Rectal smooth muscle tissue (tissue), 1 donor: ENCODE results near the gene TMEM35B.
"Not testable (repeated sequence)": the region's sequence is repeated elsewhere in the genome, so short reads cannot be mapped to it uniquely, and the experiment has no call there.

Experiments used
- H3K27ac ChIP-seq: one replicate; pipeline ENCODE4 v1.7.0; 2013; ENCODE audit warnings: low read depth, low read length, inconsistent platforms
- H3K27me3 ChIP-seq: one replicate; pipeline ENCODE4 v1.7.0; 2013; ENCODE audit warnings: low read length; ENCODE audit not compliant: control insufficient read depth, insufficient read depth
- H3K36me3 ChIP-seq: one replicate; pipeline ENCODE4 v1.7.0; 2013; ENCODE audit warnings: low read length; ENCODE audit not compliant: control insufficient read depth, insufficient read depth
- H3K4me1 ChIP-seq: one replicate; pipeline ENCODE4 v1.7.0; 2013; ENCODE audit warnings: low read length; ENCODE audit not compliant: control insufficient read depth, insufficient read depth
- H3K4me3 ChIP-seq: one replicate; pipeline ENCODE4 v1.7.0; 2013; ENCODE audit warnings: low read length
- H3K9ac ChIP-seq: one replicate; pipeline ENCODE4 v1.7.0; 2013; ENCODE audit warnings: low read length

TMEM35B gene

GRCh38 chr1:34974626-34975025 is 10.5 kb downstream of the TMEM35B start:
- no peak overlapping the region for H3K9ac ChIP-seq
- H3K36me3 ChIP-seq, result no peaks in the 10 kb centered on the region
- no peaks in the 10 kb centered on the region for H3K4me1 ChIP-seq
- no peaks in the 10 kb centered on the region for H3K27me3 ChIP-seq
- no peak overlapping the region for H3K4me3 ChIP-seq
- no peak overlapping the region for H3K27ac ChIP-seq

GRCh38 chr1:34973326-34973725 is 11.8 kb downstream of the TMEM35B start:
- no peaks in the 10 kb centered on the region for H3K4me1 ChIP-seq
- H3K36me3 ChIP-seq, result no peaks in the 10 kb centered on the region
- no peak overlapping the region for H3K27ac ChIP-seq
- H3K27me3 ChIP-seq, result no peaks in the 10 kb centered on the region
- no peak overlapping the region for H3K4me3 ChIP-seq
- H3K9ac ChIP-seq, result no peak overlapping the region

- Histone ChIP-seq H3K27ac (no peak overlapping the region), H3K9ac (no peak overlapping the region), H3K36me3 (no peaks in the 10 kb centered on the region), H3K4me1 (no peaks in the 10 kb centered on the region), H3K27me3 (no peaks in the 10 kb centered on the region), H3K4me3 (no peak overlapping the region)
Observed at GRCh38 chr1:34970829-34971228, 14.3 kb downstream of the TMEM35B start.

GRCh38 chr1:34970220-34970735 is 14.9 kb downstream of the TMEM35B start:
- H3K36me3 ChIP-seq, result no peaks in the 10 kb centered on the region
- H3K4me3 ChIP-seq, result no peak overlapping the region
- H3K27ac ChIP-seq, result no peak overlapping the region
- no peak overlapping the region for H3K9ac ChIP-seq
- H3K27me3 ChIP-seq, result no peaks in the 10 kb centered on the region
- H3K4me1 ChIP-seq, result no peaks in the 10 kb centered on the region

DNA sequence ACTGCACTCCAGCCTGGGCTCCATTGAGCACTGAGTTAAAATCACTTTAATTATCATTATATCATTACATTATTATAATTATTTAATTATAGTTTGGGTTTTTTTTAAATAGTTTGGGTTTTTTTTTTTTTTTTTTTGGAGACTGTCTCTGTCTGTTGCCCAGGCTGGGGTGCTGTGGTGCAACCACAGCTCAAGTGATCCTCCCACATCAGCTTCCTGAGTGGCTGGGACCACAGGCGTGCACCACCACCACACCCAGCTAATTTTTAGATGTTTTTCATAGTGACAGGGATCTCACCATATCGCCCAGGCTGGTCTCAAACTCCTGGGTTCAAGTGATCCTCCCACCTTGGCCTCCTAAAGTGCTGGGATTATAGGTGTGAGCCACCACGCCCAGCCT is 16.9 kb downstream of the TMEM35B start:
- not testable (repeated sequence) for H3K36me3 ChIP-seq, H3K4me1 ChIP-seq, H3K4me3 ChIP-seq, H3K27me3 ChIP-seq, H3K9ac ChIP-seq, H3K27ac ChIP-seq

- not testable (repeated sequence) for H3K27me3 ChIP-seq, H3K4me1 ChIP-seq, H3K36me3 ChIP-seq, H3K9ac ChIP-seq, H3K27ac ChIP-seq, H3K4me3 ChIP-seq
Observed at GRCh38 chr1:34967672-34968071, 17.5 kb downstream of the TMEM35B start.

- no peaks in the 10 kb centered on the region for H3K36me3 ChIP-seq
- no peak overlapping the region for H3K27ac ChIP-seq
- H3K27me3 ChIP-seq, result no peaks in the 10 kb centered on the region
- H3K9ac ChIP-seq, result no peak overlapping the region
- H3K4me3 ChIP-seq, result no peak overlapping the region
- no peaks in the 10 kb centered on the region for H3K4me1 ChIP-seq
Observed at GRCh38 chr1:34965597-34965996, 19.6 kb downstream of the TMEM35B start.

DNA sequence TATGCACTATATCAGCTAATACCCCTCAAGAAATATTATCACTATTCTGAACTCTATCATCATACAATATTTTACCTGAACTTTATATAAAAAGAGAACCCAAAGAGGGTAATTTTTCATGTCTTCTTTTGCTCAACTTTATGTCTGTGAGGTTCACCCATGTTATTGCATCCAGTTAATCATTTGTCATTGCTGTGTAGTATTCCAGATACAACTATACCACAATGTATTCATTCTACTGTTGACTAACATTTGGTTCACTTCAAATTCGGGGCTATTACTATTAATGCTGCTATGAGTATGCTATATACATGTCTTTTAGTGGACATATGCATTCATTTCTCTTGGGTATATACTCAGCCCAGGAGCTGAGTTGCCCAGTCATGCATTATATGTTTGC is 34.7 kb downstream of the TMEM35B start:
- no peaks in the 10 kb centered on the region for H3K4me1 ChIP-seq
- H3K4me3 ChIP-seq, result no peak overlapping the region
- no peaks in the 10 kb centered on the region for H3K36me3 ChIP-seq
- no peak overlapping the region for H3K27ac ChIP-seq
- H3K9ac ChIP-seq, result no peak overlapping the region
- no peaks in the 10 kb centered on the region for H3K27me3 ChIP-seq

DNA sequence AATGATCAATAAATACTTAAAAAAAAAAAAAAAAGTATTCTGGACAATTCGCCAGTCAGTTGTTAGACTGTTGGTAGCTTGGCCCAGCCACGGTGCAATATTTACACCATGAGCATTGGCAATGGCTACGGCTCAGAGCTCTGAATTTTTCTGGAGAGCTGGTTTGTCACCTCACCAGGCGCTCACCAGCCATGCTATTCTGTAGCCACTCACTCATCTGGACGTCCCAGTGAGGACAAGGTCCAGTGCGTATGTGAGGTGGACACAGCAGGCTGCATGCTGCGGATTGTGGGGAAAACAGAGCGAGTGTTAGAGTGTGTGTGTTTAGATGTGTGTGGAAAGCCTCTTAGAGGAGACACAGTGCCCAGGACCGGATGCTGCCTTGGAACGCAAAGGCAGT is 36.4 kb downstream of the TMEM35B start:
- not testable (repeated sequence) for H3K36me3 ChIP-seq, H3K27ac ChIP-seq, H3K4me1 ChIP-seq, H3K27me3 ChIP-seq, H3K9ac ChIP-seq, H3K4me3 ChIP-seq

DNA sequence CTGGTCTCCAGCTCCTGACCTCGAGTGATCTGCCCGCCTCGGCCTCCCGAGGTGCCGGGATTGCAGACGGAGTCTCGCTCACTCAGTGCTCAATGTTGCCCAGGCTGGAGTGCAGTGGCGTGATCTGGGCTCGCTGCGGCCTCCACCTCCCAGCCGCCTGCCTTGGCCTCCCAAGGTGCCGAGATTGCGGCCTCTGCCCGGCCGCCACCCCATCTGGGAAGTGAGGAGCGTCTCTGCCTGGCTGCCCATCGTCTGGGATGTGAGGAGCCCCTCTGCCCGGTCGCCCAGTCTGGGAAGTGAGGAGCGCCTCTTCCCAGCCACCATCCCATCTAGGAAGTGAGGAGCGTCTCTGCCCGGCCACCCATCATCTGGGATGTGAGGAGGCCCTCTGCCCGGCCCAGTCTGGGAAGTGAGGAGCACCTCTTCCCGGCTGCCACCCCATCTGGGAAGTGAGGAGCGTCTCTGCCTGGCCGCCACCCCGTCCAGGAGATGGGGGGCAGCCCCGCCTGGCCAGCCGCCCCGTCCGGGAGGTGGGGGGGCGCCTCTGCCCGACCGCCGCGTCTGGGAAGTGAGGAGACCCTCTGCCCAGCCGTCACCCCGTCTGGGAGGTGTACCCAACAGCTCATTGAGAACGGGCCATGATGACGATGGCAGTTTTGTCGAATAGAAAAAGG is 37.4 kb downstream of the TMEM35B start:
- not testable (repeated sequence) for H3K36me3 ChIP-seq, H3K4me1 ChIP-seq, H3K9ac ChIP-seq, H3K4me3 ChIP-seq, H3K27me3 ChIP-seq, H3K27ac ChIP-seq

GRCh38 chr1:34946211-34946610 is 38.9 kb downstream of the TMEM35B start:
- no peaks in the 10 kb centered on the region for H3K36me3 ChIP-seq
- H3K4me1 ChIP-seq, result no peaks in the 10 kb centered on the region
- H3K9ac ChIP-seq, result no peak overlapping the region
- H3K27me3 ChIP-seq, result no peaks in the 10 kb centered on the region
- no peak overlapping the region for H3K27ac ChIP-seq
- no peak overlapping the region for H3K4me3 ChIP-seq

DNA sequence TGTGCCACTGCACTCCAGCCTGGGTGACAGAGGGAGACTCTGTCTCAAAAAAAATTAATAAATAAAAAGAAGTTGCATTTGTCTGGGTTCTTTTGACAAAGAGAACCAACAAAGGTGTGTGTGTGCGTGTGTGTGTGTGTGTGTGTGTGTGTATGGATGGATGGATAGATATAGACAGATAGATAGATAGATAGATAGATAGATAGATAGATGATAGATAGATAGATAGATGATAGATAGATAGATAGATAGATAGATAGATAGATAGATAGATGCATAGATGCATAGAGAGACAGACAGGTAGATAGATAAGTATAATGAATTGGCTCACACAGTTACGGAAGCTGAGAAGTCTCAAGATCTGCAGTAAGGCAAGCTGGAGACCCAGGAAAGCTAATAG is 43.3 kb downstream of the TMEM35B start:
- H3K4me1 ChIP-seq, H3K27me3 ChIP-seq, H3K4me3 ChIP-seq, H3K27ac ChIP-seq, H3K9ac ChIP-seq, H3K36me3 ChIP-seq: not testable (repeated sequence)
